ENCODE data around the gene DKC1. TPM values are rescaled to one million over a fixed set of nuclear protein-coding genes. Genes with fewer than 3 reads are reported as not detected.

DKC1 gene
- total RNA-seq, 1 donor from 2014 or later, result 81.0 TPM

- TF ChIP-seq, protein P1, sequence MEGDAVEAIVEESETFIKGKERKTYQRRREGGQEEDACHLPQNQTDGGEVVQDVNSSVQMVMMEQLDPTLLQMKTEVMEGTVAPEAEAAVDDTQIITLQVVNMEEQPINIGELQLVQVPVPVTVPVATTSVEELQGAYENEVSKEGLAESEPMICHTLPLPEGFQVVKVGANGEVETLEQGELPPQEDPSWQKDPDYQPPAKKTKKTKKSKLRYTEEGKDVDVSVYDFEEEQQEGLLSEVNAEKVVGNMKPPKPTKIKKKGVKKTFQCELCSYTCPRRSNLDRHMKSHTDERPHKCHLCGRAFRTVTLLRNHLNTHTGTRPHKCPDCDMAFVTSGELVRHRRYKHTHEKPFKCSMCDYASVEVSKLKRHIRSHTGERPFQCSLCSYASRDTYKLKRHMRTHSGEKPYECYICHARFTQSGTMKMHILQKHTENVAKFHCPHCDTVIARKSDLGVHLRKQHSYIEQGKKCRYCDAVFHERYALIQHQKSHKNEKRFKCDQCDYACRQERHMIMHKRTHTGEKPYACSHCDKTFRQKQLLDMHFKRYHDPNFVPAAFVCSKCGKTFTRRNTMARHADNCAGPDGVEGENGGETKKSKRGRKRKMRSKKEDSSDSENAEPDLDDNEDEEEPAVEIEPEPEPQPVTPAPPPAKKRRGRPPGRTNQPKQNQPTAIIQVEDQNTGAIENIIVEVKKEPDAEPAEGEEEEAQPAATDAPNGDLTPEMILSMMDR (conservative IDR thresholded peaks at IDR 0.05), result no peak
- no peak overlapping the region for H3K4me3 Mint-ChIP-seq
- H3K4me1 Mint-ChIP-seq, result peaks cover 8% of the 10 kb centered on the region
- H3K9me3 Mint-ChIP-seq, result peaks cover 10% of the 10 kb centered on the region
- DNase-seq (ENCODE audit: low read depth, low spot score), result no peak
- H3K36me3 Mint-ChIP-seq (ENCODE audit: low read depth), result no peaks in the 10 kb centered on the region
- no peaks in the 10 kb centered on the region for H3K27me3 Mint-ChIP-seq (ENCODE audit: low read depth)
- H3K27ac Mint-ChIP-seq (ENCODE audit: unreplicated experiment), result no peak overlapping the region
These were observed 43.5 kb upstream of the DKC1 start for GRCh38 chrX:154719132-154719675.

- H3K4me1 Mint-ChIP-seq, result peaks cover 8% of the 10 kb centered on the region
- no peaks in the 10 kb centered on the region for H3K36me3 Mint-ChIP-seq (ENCODE audit: low read depth)
- peaks cover 10% of the 10 kb centered on the region for H3K9me3 Mint-ChIP-seq
- H3K4me3 Mint-ChIP-seq, result no peak overlapping the region
- TF ChIP-seq, protein P1 (conservative IDR thresholded peaks at IDR 0.05), result no peak
- no peaks in the 10 kb centered on the region for H3K27me3 Mint-ChIP-seq (ENCODE audit: low read depth)
- no peak for DNase-seq (ENCODE audit: low read depth, low spot score)
- H3K27ac Mint-ChIP-seq (ENCODE audit: unreplicated experiment), result no peak overlapping the region
These were observed 42.6 kb upstream of the DKC1 start for GRCh38 chrX:154720067-154720466.

- Mint-ChIP-seq H3K36me3 (ENCODE audit: low read depth) (no peaks in the 10 kb centered on the region), H3K9me3 (peaks cover 10% of the 10 kb centered on the region)
These were observed 41.5 kb upstream of the DKC1 start for GRCh38 chrX:154721155-154721554.

DNA sequence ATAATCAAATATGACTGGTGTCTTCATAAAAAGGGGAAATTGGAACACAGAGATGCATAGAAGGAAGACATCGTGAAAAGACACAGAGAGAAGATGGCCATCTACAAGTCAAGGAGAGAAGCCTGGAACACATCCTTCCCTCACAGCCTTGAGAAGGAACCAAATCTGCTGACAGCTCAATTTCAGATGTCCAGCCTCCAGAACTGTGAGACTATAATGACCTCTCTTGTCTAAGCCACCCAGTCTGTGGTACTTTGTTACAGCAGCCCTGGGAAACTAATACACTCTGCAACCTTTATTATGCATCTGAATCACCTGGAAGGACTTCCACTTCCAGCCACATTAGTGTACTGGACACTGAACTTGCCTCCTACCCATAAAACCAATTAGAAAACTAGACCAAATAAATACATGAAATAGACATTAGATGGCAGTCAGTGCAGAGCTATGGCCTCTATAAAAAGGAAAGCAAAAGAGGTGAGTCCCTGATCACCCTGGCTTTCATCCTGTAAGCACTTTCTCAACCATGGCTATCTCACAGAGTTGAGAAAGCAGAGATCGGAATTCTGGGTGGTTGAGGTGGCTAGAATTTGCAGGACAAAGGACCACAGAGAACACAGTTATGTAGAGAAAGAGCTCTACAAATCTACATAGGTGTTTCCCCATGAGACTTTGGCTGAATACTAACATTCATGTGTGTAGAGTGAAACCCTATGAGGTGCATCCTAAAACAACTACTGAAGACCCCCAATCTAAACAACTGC is 37.5 kb upstream of the DKC1 start:
- Mint-ChIP-seq H3K4me1 (no peaks in the 10 kb centered on the region), H3K9me3 (peaks cover 5% of the 10 kb centered on the region), H3K36me3 (ENCODE audit: low read depth) (no peaks in the 10 kb centered on the region), H3K27ac (ENCODE audit: unreplicated experiment) (no peak overlapping the region), H3K4me3 (no peak overlapping the region), H3K27me3 (ENCODE audit: low read depth) (no peaks in the 10 kb centered on the region)
- TF ChIP-seq, protein P1 (conservative IDR thresholded peaks at IDR 0.05), result no peak
- DNase-seq (ENCODE audit: low read depth, low spot score), result no peak

More at GRCh38 chrX:154721155-154721554, 41.5 kb upstream of the DKC1 start:
- Mint-ChIP-seq H3K27me3 (ENCODE audit: low read depth) (no peaks in the 10 kb centered on the region), H3K4me1 (peaks cover 8% of the 10 kb centered on the region), H3K27ac (ENCODE audit: unreplicated experiment) (no peak overlapping the region), H3K4me3 (no peak overlapping the region)
- TF ChIP-seq, protein P1 (conservative IDR thresholded peaks at IDR 0.05), result no peak
- DNase-seq (ENCODE audit: low read depth, low spot score), result no peak

GRCh38 chrX:154727418-154727817 is 35.2 kb upstream of the DKC1 start:
- TF ChIP-seq, protein P1 (conservative IDR thresholded peaks at IDR 0.05), result no peak
- no peaks in the 10 kb centered on the region for H3K27me3 Mint-ChIP-seq (ENCODE audit: low read depth)
- H3K9me3 Mint-ChIP-seq, result peaks cover 6% of the 10 kb centered on the region
- H3K4me3 Mint-ChIP-seq, result no peak overlapping the region
- H3K36me3 Mint-ChIP-seq (ENCODE audit: low read depth), result no peaks in the 10 kb centered on the region
- H3K4me1 Mint-ChIP-seq, result peaks cover 4% of the 10 kb centered on the region
- DNase-seq (ENCODE audit: low read depth, low spot score), result no peak
- H3K27ac Mint-ChIP-seq (ENCODE audit: unreplicated experiment), result no peak overlapping the region
